ENCODE results near the gene HNRNPDL. TPM values are rescaled to one million over a fixed set of nuclear protein-coding genes. Genes with fewer than 3 reads are reported as not detected.
A peak's percentile ranks its signal among the peaks of the same experiment; 100 is the strongest.

HNRNPDL gene
- total and polyA plus RNA-seq, 12 donors = 129 to 184 (median 151) TPM

GRCh38 chr4:82382751-82383150, 47.5 kb downstream of the HNRNPDL start:
- H3K9me3 ChIP-seq = no peaks in the 10 kb centered on the region
- WGBS, 2 donors = 61 to 68% methylated on average over 2 of the region's 2 CpGs
- intact Hi-C loops (cut with DNase I) = no loop called here
- H3K27ac ChIP-seq = no peak overlapping the region
- peaks cover 0 to 5% (median 0%) of the 10 kb centered on the region in 9 donors for H3K36me3 ChIP-seq
- DNase-seq (no peak), ATAC-seq (no peak)
- H3K27me3 ChIP-seq = no peaks in the 10 kb centered on the region
- TF ChIP-seq CTCF (IDR thresholded peaks at IDR 0.05) = no peak
- H3K4me3 ChIP-seq = no peak overlapping the region
- H3K4me1 ChIP-seq = peaks cover 0 to 37% (median 14%) of the 10 kb centered on the region in 9 donors

DNA sequence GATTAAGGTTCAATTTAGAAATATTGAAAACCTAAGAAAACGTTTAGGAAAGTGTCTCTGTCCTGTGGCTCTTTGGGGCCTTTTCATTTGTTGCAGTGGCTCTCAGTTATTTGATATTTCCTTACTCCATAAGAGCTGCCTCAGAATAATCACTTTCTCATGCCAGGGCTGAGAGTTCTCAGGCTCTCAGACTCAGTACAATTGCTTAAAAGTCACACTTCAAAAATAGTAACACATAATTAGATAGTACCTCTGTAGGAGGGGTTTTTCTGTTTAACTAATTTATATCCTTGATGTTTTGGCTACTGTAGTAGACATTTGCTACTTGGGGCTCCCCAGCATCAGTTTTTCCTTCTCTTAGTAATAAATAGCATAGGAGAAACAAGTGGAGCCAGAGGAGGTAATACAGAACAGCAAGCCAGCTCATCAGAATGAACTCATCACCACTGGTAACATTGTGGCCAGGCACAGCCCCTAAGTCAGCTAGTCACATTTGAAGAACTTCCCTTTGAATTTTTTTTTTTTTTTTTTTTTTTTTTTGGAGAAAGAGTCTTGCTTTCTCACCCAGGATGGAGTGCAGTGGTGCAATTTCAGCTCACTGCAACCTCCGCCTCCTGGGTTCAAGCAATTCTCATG, 48.5 kb downstream of the HNRNPDL start:
- H3K4me1 ChIP-seq = peaks cover 0 to 33% (median 14%) of the 10 kb centered on the region in 9 donors
- peak in 5 of 8 donors; percentile 40 to 62 (median 50) for ATAC-seq
- H3K27me3 ChIP-seq = no peaks in the 10 kb centered on the region
- no peak for DNase-seq
- intact Hi-C loops (cut with DNase I) = no loop called here
- 73% methylated on average over 2 of the region's 2 CpGs for WGBS, 2 donors
- H3K27ac ChIP-seq = peak overlapping the region in 8 of 10 donors; percentile 9 to 72 (median 48)
- peaks cover 0 to 5% (median 0%) of the 10 kb centered on the region in 9 donors for H3K36me3 ChIP-seq
- H3K9me3 ChIP-seq = no peaks in the 10 kb centered on the region
- TF ChIP-seq CTCF (IDR thresholded peaks at IDR 0.05) = no peak
- H3K4me3 ChIP-seq = no peak overlapping the region

- Histone ChIP-seq H3K4me3 (no peak overlapping the region), H3K9me3 (no peaks in the 10 kb centered on the region), H3K4me1 (peaks cover 0 to 35% (median 14%) of the 10 kb centered on the region in 9 donors), H3K36me3 (peaks cover 0 to 5% (median 0%) of the 10 kb centered on the region in 9 donors), H3K27ac (peak overlapping the region in 8 of 10 donors; percentile 9 to 72 (median 48)), H3K27me3 (no peaks in the 10 kb centered on the region)
- no peak for TF ChIP-seq CTCF (IDR thresholded peaks at IDR 0.05)
- ATAC-seq (peak in 6 of 8 donors; percentile 34 to 77 (median 52)), DNase-seq (no peak)
- 77 to 90% methylated on average over 3 of the region's 3 CpGs for WGBS, 2 donors
- intact Hi-C loops (cut with DNase I) = no loop called here
These were observed 49.0 kb downstream of the HNRNPDL start for GRCh38 chr4:82381235-82381634.

DNA sequence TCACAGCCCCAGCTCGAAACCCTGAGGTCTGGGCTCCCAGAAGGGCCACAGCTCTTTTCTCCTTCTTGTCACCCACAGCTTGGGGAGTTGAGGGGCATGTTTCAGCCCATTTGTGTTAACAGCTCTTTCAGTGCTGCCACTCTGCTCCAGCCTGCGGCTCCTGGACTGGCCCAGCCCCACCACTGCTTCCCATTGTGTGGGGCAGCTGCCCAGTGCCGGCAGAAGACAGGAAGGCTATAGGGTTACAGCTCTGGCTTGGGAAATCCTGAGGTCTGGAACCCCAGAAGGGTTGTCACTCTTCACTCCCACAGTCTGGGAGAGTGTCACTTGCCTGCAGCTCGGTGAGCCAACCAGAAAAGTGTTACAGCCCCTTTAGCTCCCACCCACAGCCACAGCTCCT, 49.4 kb downstream of the HNRNPDL start:
- peak in 6 of 8 donors; percentile 10 to 40 (median 18) for ATAC-seq
- Histone ChIP-seq H3K27ac (peak overlapping the region in 8 of 10 donors; percentile 9 to 72 (median 48)), H3K36me3 (peaks cover 0 to 5% (median 0%) of the 10 kb centered on the region in 9 donors), H3K4me1 (peaks cover 3 to 39% (median 14%) of the 10 kb centered on the region in 9 donors), H3K9me3 (no peaks in the 10 kb centered on the region), H3K4me3 (peak overlapping the region in 1 of 10 donors; percentile 3), H3K27me3 (no peaks in the 10 kb centered on the region)
- WGBS, 2 donors = 94 to 95% methylated on average over 4 of the region's 4 CpGs
- no peak for DNase-seq
- intact Hi-C loops (cut with DNase I) = no loop called here
- no peak for TF ChIP-seq CTCF (IDR thresholded peaks at IDR 0.05)

Measured in heart right ventricle (tissue), 16 donors.